H9 (cell line): ENCODE results near the gene MIPEP. TPM values are rescaled to one million over a fixed set of nuclear protein-coding genes. Genes with fewer than 3 reads are reported as not detected.

Experiments used
- DNase-seq: peaks from one replicate; pipeline ENCODE4 v3.0.0-alpha.2; 2017
- H2AFZ ChIP-seq: one replicate; pipeline ENCODE4 v1.6.1; 2013; ENCODE audit warnings: mild to moderate bottlenecking, low read length, control low read depth, moderate library complexity
- H2AK5ac ChIP-seq: 2 replicates; pipeline ENCODE4 v1.6.1; 2013; ENCODE audit warnings: low read length, control low read depth, mixed read lengths; ENCODE audit not compliant: insufficient read length
- H2BK120ac ChIP-seq: one replicate; pipeline ENCODE4 v1.6.1; 2013; ENCODE audit warnings: low read depth, mild to moderate bottlenecking, low read length, control low read depth, inconsistent platforms; ENCODE audit not compliant: poor library complexity, severe bottlenecking
- H2BK12ac ChIP-seq: 2 replicates; pipeline ENCODE4 v1.6.1; 2013; ENCODE audit warnings: low read length, control low read depth, mixed read lengths, low read depth; ENCODE audit not compliant: insufficient read length
- H2BK15ac ChIP-seq: 2 replicates; pipeline ENCODE4 v1.6.1; 2013; ENCODE audit warnings: low read depth, low read length, control low read depth
- H2BK20ac ChIP-seq: one replicate; pipeline ENCODE4 v1.6.1; 2013; ENCODE audit warnings: low read depth, mild to moderate bottlenecking, low read length, control low read depth, inconsistent platforms; ENCODE audit not compliant: poor library complexity, severe bottlenecking
- H2BK5ac ChIP-seq: 2 replicates; pipeline ENCODE4 v1.6.1; 2013; ENCODE audit warnings: low read length, control low read depth, mixed read lengths; ENCODE audit not compliant: insufficient read length
- H3K14ac ChIP-seq: 2 replicates; pipeline ENCODE4 v1.6.1; 2013; ENCODE audit warnings: low read length, control low read depth; ENCODE audit not compliant: insufficient read depth
- H3K18ac ChIP-seq: 2 replicates; pipeline ENCODE4 v1.6.1; 2013; ENCODE audit warnings: low read depth, mild to moderate bottlenecking, mixed read lengths, low read length, control low read depth; ENCODE audit not compliant: insufficient read length
- H3K23ac ChIP-seq: 2 replicates; pipeline ENCODE4 v1.6.1; 2013; ENCODE audit warnings: low read length, control low read depth, mixed read lengths, low read depth; ENCODE audit not compliant: insufficient read length
- H3K23me2 ChIP-seq: 2 replicates; pipeline ENCODE4 v1.6.1; 2013; ENCODE audit warnings: low read depth, mild to moderate bottlenecking, mixed read lengths, low read length, control low read depth; ENCODE audit not compliant: insufficient read length, poor library complexity, severe bottlenecking
- H3K27ac ChIP-seq: 2 replicates; pipeline ENCODE4 v1.5.1; 2013; ENCODE audit warnings: low read length, control low read depth, mixed read lengths, low read depth; ENCODE audit not compliant: insufficient read length
- H3K27me3 ChIP-seq: 2 replicates; pipeline ENCODE4 v1.6.1; 2013; ENCODE audit warnings: low read length, control low read depth, inconsistent platforms; ENCODE audit not compliant: insufficient read depth
- H3K4ac ChIP-seq: 2 replicates; pipeline ENCODE4 v1.6.1; 2013; ENCODE audit warnings: low read depth, mild to moderate bottlenecking, control low read depth, inconsistent platforms, low read length, moderate library complexity
- H3K4me1 ChIP-seq: 2 replicates; pipeline ENCODE4 v1.6.1; 2013; ENCODE audit warnings: low read length, control low read depth, inconsistent platforms; ENCODE audit not compliant: insufficient read depth
- H3K4me2 ChIP-seq: 2 replicates; pipeline ENCODE4 v1.6.1; 2013; ENCODE audit warnings: low read length, control low read depth, mixed read lengths; ENCODE audit not compliant: insufficient read length, insufficient read depth
- H3K56ac ChIP-seq: 2 replicates; pipeline ENCODE4 v1.6.1; 2013; ENCODE audit warnings: low read depth, mild to moderate bottlenecking, mixed read lengths, low read length, control low read depth; ENCODE audit not compliant: insufficient read length
- H3K79me1 ChIP-seq: 2 replicates; pipeline ENCODE4 v1.6.1; 2013; ENCODE audit warnings: low read depth, mild to moderate bottlenecking, moderate library complexity, low read length, control low read depth, inconsistent platforms; ENCODE audit not compliant: insufficient read depth, poor library complexity, severe bottlenecking
- H3K79me2 ChIP-seq: 2 replicates; pipeline ENCODE4 v1.6.1; 2013; ENCODE audit warnings: low read length, control low read depth, inconsistent platforms; ENCODE audit not compliant: insufficient read depth
- H3K9ac ChIP-seq: 2 replicates; pipeline ENCODE4 v1.6.1; 2013; ENCODE audit warnings: low read length, control low read depth, mixed read lengths; ENCODE audit not compliant: insufficient read length; ENCODE audit errors: extremely low read depth
- H3K9me3 ChIP-seq: one replicate; pipeline ENCODE4 v1.6.1; 2013; ENCODE audit warnings: low read depth, low read length, inconsistent platforms; ENCODE audit not compliant: control insufficient read depth
- H3T11ph ChIP-seq: one replicate; pipeline ENCODE4 v1.6.1; 2013; ENCODE audit warnings: mild to moderate bottlenecking, low read length, control low read depth, inconsistent platforms
- H4K20me1 ChIP-seq: one replicate; pipeline ENCODE4 v1.6.1; 2013; ENCODE audit not compliant: control insufficient read depth, insufficient read length, insufficient read depth
- H4K5ac ChIP-seq: 2 replicates; pipeline ENCODE4 v1.6.1; 2013; ENCODE audit warnings: low read depth, mild to moderate bottlenecking, mixed read lengths, low read length, control low read depth; ENCODE audit not compliant: insufficient read length
- H4K8ac ChIP-seq: replicated peaks from 2 replicates; pipeline ENCODE4 v1.6.1; 2013; ENCODE audit warnings: low read length, control low read depth, mixed read lengths, low read depth; ENCODE audit not compliant: insufficient read length
- H4K91ac ChIP-seq: 2 replicates; pipeline ENCODE4 v1.6.1; 2013; ENCODE audit warnings: low read depth, mild to moderate bottlenecking, moderate library complexity, mixed read lengths, low read length, control low read depth; ENCODE audit not compliant: insufficient read length
- H3K27ac Mint-ChIP-seq, 3 experiments: 2 replicates in 2 of 3; 3 replicates in 1 of 3; pipeline ENCODE4 v1.8.0; 2020 to 2021; ENCODE audit warnings: mixed read lengths in 3 of 3, mild to moderate bottlenecking in 1 of 3, moderate library complexity in 1 of 3
- H3K27me3 Mint-ChIP-seq: 2 replicates; pipeline ENCODE4 v1.8.0; 2021; ENCODE audit warnings: low read depth, mild to moderate bottlenecking, moderate library complexity, mixed read lengths
- H3K36me3 Mint-ChIP-seq, 3 experiments: 2 replicates in 2 of 3; 3 replicates in 1 of 3; pipeline ENCODE4 v1.8.0; 2020 to 2021; ENCODE audit warnings: low read depth in 3 of 3, mixed read lengths in 3 of 3; ENCODE audit not compliant: insufficient read depth in 1 of 3
- H3K4me1 Mint-ChIP-seq, 2 experiments: 2 replicates each; pipeline ENCODE4 v1.8.0; 2020; ENCODE audit warnings: mixed read lengths in 2 of 2
- H3K4me3 Mint-ChIP-seq, 2 experiments: 2 replicates in 1 of 2; 3 replicates in 1 of 2; pipeline ENCODE4 v1.8.0; 2020 to 2021; ENCODE audit warnings: mild to moderate bottlenecking in 2 of 2, mixed read lengths in 2 of 2, moderate library complexity in 1 of 2
- H3K9me3 Mint-ChIP-seq, 2 experiments: 2 replicates in 1 of 2; 3 replicates in 1 of 2; pipeline ENCODE4 v1.8.0; 2020; ENCODE audit warnings: mild to moderate bottlenecking in 2 of 2, mixed read lengths in 2 of 2, moderate library complexity in 1 of 2
- WGBS: extraction: QIAGEN DNeasy Blood & Tissue Kit; methylation state at CpG from one replicate; pipeline ENCODE4 v1.1.7; 2013; ENCODE audit warnings: missing lambda C conversion rate, low lambda C conversion rate, mixed read lengths; ENCODE audit not compliant: insufficient read length; ENCODE audit errors: extremely low coverage; 5-methylcytosine and 5-hydroxymethylcytosine counted together
- total RNA-seq: library from RNA; stranded (reverse); gene quantifications from 2 replicates; pipeline ENCODE4 v1.2.1, GENCODE V29; 2021
- TF ChIP-seq, protein P1 (sequence below): fragments of 200-600 bp; sonication (generic); conservative IDR thresholded peaks from 3 replicates; pipeline ENCODE4 v1.8.0; 2021; ENCODE audit warnings: antibody characterized with exemption, mild to moderate bottlenecking

Gene MIPEP
- total RNA-seq, 1 experiment from 2014 or later: 18.5 TPM

DNA sequence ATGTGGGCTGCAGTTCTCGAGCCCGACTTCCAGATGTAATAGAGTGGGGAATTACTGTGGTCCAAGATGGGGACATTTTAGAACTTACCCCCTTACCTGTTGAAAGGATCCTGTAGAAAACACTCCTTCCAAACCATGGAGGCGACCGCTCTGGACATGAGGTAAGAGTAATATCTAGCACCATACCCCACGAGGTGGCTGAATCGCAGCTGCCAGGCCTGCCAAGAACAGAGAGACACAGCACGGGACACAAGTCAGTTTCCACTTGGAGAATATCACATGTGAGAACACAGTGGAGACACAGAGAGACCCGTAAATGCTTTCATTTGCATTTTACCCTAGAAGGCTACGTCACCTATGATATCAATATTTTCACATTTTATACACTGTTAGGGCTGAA, 129.2 kb downstream of the MIPEP start:
- Histone ChIP-seq H4K20me1 (no peaks in the 10 kb centered on the region), H3K27me3 (no peaks in the 10 kb centered on the region), H3T11ph (no peak overlapping the region), H3K4me1 (no peaks in the 10 kb centered on the region), H3K18ac (no peak overlapping the region), H3K23me2 (no peaks in the 10 kb centered on the region), H3K56ac (no peak overlapping the region), H4K8ac (no peak overlapping the region), H3K4ac (no peak overlapping the region), H2BK12ac (no peak overlapping the region), H3K9ac (no peak overlapping the region), H4K91ac (no peak overlapping the region), H2BK120ac (no peak overlapping the region), H2BK15ac (no peak overlapping the region), H4K5ac (no peak overlapping the region), H2AFZ (no peak overlapping the region), H3K9me3 (no peaks in the 10 kb centered on the region), H3K4me2 (no peak overlapping the region), H3K27ac (no peak overlapping the region), H2BK20ac (no peak overlapping the region), H3K79me1 (no peaks in the 10 kb centered on the region), H3K79me2 (no peaks in the 10 kb centered on the region), H2AK5ac (no peak overlapping the region), H3K14ac (no peak overlapping the region), H2BK5ac (no peak overlapping the region), H3K23ac (no peak overlapping the region)
- Mint-ChIP-seq H3K4me1 (0 out of 4 replicates have a peak, but pooled peaks cover 0 to 6% of the 10 kb centered on the region in 2 experiments), H3K9me3 (no peaks in the 10 kb centered on the region), H3K36me3 (peaks cover 0 to 2% (median 0%) of the 10 kb centered on the region in 3 experiments; a peak in 2 of 7 replicates), H3K27me3 (no peaks in the 10 kb centered on the region), H3K27ac (no peak overlapping the region), H3K4me3 (no peak overlapping the region)
- DNase-seq: no peak
- TF ChIP-seq, protein P1, sequence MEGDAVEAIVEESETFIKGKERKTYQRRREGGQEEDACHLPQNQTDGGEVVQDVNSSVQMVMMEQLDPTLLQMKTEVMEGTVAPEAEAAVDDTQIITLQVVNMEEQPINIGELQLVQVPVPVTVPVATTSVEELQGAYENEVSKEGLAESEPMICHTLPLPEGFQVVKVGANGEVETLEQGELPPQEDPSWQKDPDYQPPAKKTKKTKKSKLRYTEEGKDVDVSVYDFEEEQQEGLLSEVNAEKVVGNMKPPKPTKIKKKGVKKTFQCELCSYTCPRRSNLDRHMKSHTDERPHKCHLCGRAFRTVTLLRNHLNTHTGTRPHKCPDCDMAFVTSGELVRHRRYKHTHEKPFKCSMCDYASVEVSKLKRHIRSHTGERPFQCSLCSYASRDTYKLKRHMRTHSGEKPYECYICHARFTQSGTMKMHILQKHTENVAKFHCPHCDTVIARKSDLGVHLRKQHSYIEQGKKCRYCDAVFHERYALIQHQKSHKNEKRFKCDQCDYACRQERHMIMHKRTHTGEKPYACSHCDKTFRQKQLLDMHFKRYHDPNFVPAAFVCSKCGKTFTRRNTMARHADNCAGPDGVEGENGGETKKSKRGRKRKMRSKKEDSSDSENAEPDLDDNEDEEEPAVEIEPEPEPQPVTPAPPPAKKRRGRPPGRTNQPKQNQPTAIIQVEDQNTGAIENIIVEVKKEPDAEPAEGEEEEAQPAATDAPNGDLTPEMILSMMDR: no peak
- no CpG with 5 or more reads among the region's 9 CpGs for WGBS
